Aorta (tissue), 5 donors: ENCODE results near the gene C19orf81. TPM values are rescaled to one million over a fixed set of nuclear protein-coding genes. Genes with fewer than 3 reads are reported as not detected.

Source experiments
- ATAC-seq: fragments of 200-7000 bp; cut with Tn5 transposase; one replicate; pipeline ENCODE4 v1.9.1; 2022; ENCODE audit warnings: moderate library complexity; ENCODE audit not compliant: low FRiP score
- DNase-seq, 2 donors: peaks; one replicate each; pipeline ENCODE4 v3.0.0-alpha.2; 2020
- H3K27ac ChIP-seq, 2 donors: one replicate each; pipeline ENCODE4 v1.5.1; 2013; ENCODE audit warnings: low read length in 2 of 2, mild to moderate bottlenecking in 2 of 2, moderate library complexity in 2 of 2, control low read depth in 1 of 2, inconsistent platforms in 1 of 2, low read depth in 1 of 2
- H3K27me3 ChIP-seq, 2 donors: one replicate each; pipeline ENCODE4 v1.6.1; 2013; ENCODE audit warnings: control low read depth in 1 of 2, low read length in 1 of 2, mild to moderate bottlenecking in 1 of 2, moderate library complexity in 1 of 2; ENCODE audit not compliant: insufficient read depth in 2 of 2, control insufficient read depth in 1 of 2
- H3K36me3 ChIP-seq, 2 donors: one replicate each; pipeline ENCODE4 v1.6.1; 2013; ENCODE audit warnings: control low read depth in 1 of 2, low read length in 1 of 2, mild to moderate bottlenecking in 1 of 2; ENCODE audit not compliant: insufficient read depth in 2 of 2, control insufficient read depth in 1 of 2
- H3K4me1 ChIP-seq, 2 donors: one replicate each; pipeline ENCODE4 v1.6.1; 2013; ENCODE audit warnings: low read length in 2 of 2, control low read depth in 1 of 2, mild to moderate bottlenecking in 1 of 2, moderate library complexity in 1 of 2; ENCODE audit not compliant: insufficient read depth in 2 of 2, control insufficient read depth in 1 of 2
- H3K4me3 ChIP-seq, 2 donors: one replicate each; pipeline ENCODE4 v1.5.1; 2013; ENCODE audit warnings: low read length in 2 of 2, control low read depth in 1 of 2, mild to moderate bottlenecking in 1 of 2
- H3K9me3 ChIP-seq: one replicate; pipeline ENCODE4 v1.6.1; 2013; ENCODE audit warnings: mild to moderate bottlenecking, low read length; ENCODE audit not compliant: control insufficient read depth
- WGBS, 2 donors: extraction: QIAGEN DNeasy Blood & Tissue Kit; methylation state at CpG; one replicate each; pipeline ENCODE4 v1.1.7; 2013; 5-methylcytosine and 5-hydroxymethylcytosine counted together
- intact Hi-C, 2 donors: fragments of 100-400 bp; cut with DNase I; formaldehyde crosslinking; loops; one replicate each; pipeline versions ENCODE4 v1.14.2 to v1.15.0; 2022
- polyA plus RNA-seq, 2 donors: library from polyadenylated mRNA; stranded (reverse); fragments of 200-250 nt; gene quantifications; one replicate each; pipeline ENCODE4 v1.2.3, GENCODE V29; 2013
- total RNA-seq, 2 donors: library from RNA; stranded (reverse); fragmentation: NEBNext Ultra II Directional; extraction: Animal tissue kit (Norgen Biotek cat#: 25700); gene quantifications; one replicate each; pipeline ENCODE4 v1.2.1, GENCODE V29; 2021
- donor health status: healthy with polysubstance abuse.
- donor health status: Bipolar disorder and iron deficiency.
- donor health status: DM: no; HTN: no; CAD: no.
- donor health status: DM: no; HTN: no; CAD: no.
- donor health status: DM: yes; HTN: yes; CAD: no.

Gene C19orf81
- total and polyA plus RNA-seq, 4 donors, result not detected

- WGBS, 2 donors, result 38 to 41% methylated on average over 35 to 50 of the region's 50 CpGs
- Histone ChIP-seq H3K4me1 (no peaks in the 10 kb centered on the region), H3K4me3 (no peak overlapping the region), H3K9me3 (no peaks in the 10 kb centered on the region), H3K27ac (no peak overlapping the region), H3K36me3 (no peaks in the 10 kb centered on the region), H3K27me3 (no peaks in the 10 kb centered on the region)
- DNase-seq, result no peak
- intact Hi-C loops, result no loop called here
- no peak for ATAC-seq
These were observed 37.2 kb downstream of the C19orf81 start for GRCh38 chr19:50686310-50687032.

- no peak for DNase-seq
- Histone ChIP-seq H3K27me3 (no peaks in the 10 kb centered on the region), H3K4me3 (no peak overlapping the region), H3K27ac (no peak overlapping the region), H3K9me3 (no peaks in the 10 kb centered on the region), H3K36me3 (no peaks in the 10 kb centered on the region), H3K4me1 (no peaks in the 10 kb centered on the region)
- no peak for ATAC-seq
- intact Hi-C loops, result no loop called here
- WGBS, 2 donors, result 62 to 80% methylated on average over 10 to 19 of the region's 19 CpGs
These were observed 39.5 kb downstream of the C19orf81 start for GRCh38 chr19:50688766-50689165.

GRCh38 chr19:50690439-50690838 lies 41.2 kb downstream of the C19orf81 start:
- no peaks in the 10 kb centered on the region for H3K27me3 ChIP-seq

GRCh38 chr19:50693064-50693975 lies 44.1 kb downstream of the C19orf81 start:
- intact Hi-C loops, result no loop called here
- Histone ChIP-seq H3K27ac (no peak overlapping the region), H3K4me1 (no peaks in the 10 kb centered on the region), H3K4me3 (no peak overlapping the region), H3K27me3 (no peaks in the 10 kb centered on the region), H3K9me3 (no peaks in the 10 kb centered on the region), H3K36me3 (no peaks in the 10 kb centered on the region)
- DNase-seq (no peak), ATAC-seq (no peak)
- 4 to 6% methylated on average over 19 to 23 of the region's 23 CpGs for WGBS, 2 donors

More at GRCh38 chr19:50690439-50690838, 41.2 kb downstream of the C19orf81 start:
- Histone ChIP-seq H3K36me3 (no peaks in the 10 kb centered on the region), H3K4me1 (no peaks in the 10 kb centered on the region), H3K4me3 (no peak overlapping the region), H3K27ac (no peak overlapping the region), H3K9me3 (no peaks in the 10 kb centered on the region)
- intact Hi-C loops, result no loop called here
- WGBS, 2 donors, result 73 to 80% methylated on average over 7 of the region's 7 CpGs
- DNase-seq (no peak), ATAC-seq (no peak)

GRCh38 chr19:50694815-50695145 lies 45.5 kb downstream of the C19orf81 start:
- no peaks in the 10 kb centered on the region for H3K36me3 ChIP-seq
- H3K27me3 ChIP-seq, result no peaks in the 10 kb centered on the region
- intact Hi-C loops, result no loop called here
- no peak overlapping the region for H3K4me3 ChIP-seq
- 0 to 3% methylated on average over 13 to 51 of the region's 51 CpGs for WGBS, 2 donors
- no peak for DNase-seq
- no peak overlapping the region for H3K27ac ChIP-seq
- no peaks in the 10 kb centered on the region for H3K9me3 ChIP-seq
- no peak for ATAC-seq
- H3K4me1 ChIP-seq, result no peaks in the 10 kb centered on the region

GRCh38 chr19:50695251-50696093 lies 46.2 kb downstream of the C19orf81 start:
- H3K27me3 ChIP-seq, result no peaks in the 10 kb centered on the region
- no peak overlapping the region for H3K4me3 ChIP-seq
- intact Hi-C loops, result no loop called here
- WGBS, 2 donors, result 2% methylated on average over 39 to 81 of the region's 81 CpGs
- no peak overlapping the region for H3K27ac ChIP-seq
- DNase-seq, result no peak
- no peaks in the 10 kb centered on the region for H3K9me3 ChIP-seq
- H3K4me1 ChIP-seq, result no peaks in the 10 kb centered on the region
- ATAC-seq, result no peak
- no peaks in the 10 kb centered on the region for H3K36me3 ChIP-seq

GRCh38 chr19:50696094-50696483 lies 46.8 kb downstream of the C19orf81 start:
- no peak overlapping the region for H3K4me3 ChIP-seq
- H3K36me3 ChIP-seq, result no peaks in the 10 kb centered on the region
- 53 to 62% methylated on average over 15 of the region's 15 CpGs for WGBS, 2 donors
- ATAC-seq, result no peak
- intact Hi-C loops, result no loop called here
- H3K9me3 ChIP-seq, result no peaks in the 10 kb centered on the region
- no peaks in the 10 kb centered on the region for H3K4me1 ChIP-seq
- no peaks in the 10 kb centered on the region for H3K27me3 ChIP-seq
- H3K27ac ChIP-seq, result no peak overlapping the region
- no peak for DNase-seq

- intact Hi-C loops, result no loop called here
- no peaks in the 10 kb centered on the region for H3K4me1 ChIP-seq
- no peak overlapping the region for H3K4me3 ChIP-seq
- 68 to 70% methylated on average over 13 of the region's 13 CpGs for WGBS, 2 donors
- DNase-seq (no peak), ATAC-seq (no peak)
- no peaks in the 10 kb centered on the region for H3K36me3 ChIP-seq
- no peaks in the 10 kb centered on the region for H3K9me3 ChIP-seq
- H3K27me3 ChIP-seq, result no peaks in the 10 kb centered on the region
- H3K27ac ChIP-seq, result no peak overlapping the region
These were observed 48.3 kb downstream of the C19orf81 start for GRCh38 chr19:50697414-50698124.
